HG03103 (cell line): ENCODE results near the gene ADGRG3.

Experiments
- ATAC-seq: cut with Tn5 transposase; IDR thresholded peaks from one replicate; pipeline ENCODE4 v1.9.1; 2021; ENCODE audit warnings: low read depth; ENCODE audit not compliant: unreplicated experiment

ADGRG3 gene

GRCh38 chr16:57694231-57694724 lies 26.2 kb downstream of the ADGRG3 start:
- ATAC-seq = no peak

DNA sequence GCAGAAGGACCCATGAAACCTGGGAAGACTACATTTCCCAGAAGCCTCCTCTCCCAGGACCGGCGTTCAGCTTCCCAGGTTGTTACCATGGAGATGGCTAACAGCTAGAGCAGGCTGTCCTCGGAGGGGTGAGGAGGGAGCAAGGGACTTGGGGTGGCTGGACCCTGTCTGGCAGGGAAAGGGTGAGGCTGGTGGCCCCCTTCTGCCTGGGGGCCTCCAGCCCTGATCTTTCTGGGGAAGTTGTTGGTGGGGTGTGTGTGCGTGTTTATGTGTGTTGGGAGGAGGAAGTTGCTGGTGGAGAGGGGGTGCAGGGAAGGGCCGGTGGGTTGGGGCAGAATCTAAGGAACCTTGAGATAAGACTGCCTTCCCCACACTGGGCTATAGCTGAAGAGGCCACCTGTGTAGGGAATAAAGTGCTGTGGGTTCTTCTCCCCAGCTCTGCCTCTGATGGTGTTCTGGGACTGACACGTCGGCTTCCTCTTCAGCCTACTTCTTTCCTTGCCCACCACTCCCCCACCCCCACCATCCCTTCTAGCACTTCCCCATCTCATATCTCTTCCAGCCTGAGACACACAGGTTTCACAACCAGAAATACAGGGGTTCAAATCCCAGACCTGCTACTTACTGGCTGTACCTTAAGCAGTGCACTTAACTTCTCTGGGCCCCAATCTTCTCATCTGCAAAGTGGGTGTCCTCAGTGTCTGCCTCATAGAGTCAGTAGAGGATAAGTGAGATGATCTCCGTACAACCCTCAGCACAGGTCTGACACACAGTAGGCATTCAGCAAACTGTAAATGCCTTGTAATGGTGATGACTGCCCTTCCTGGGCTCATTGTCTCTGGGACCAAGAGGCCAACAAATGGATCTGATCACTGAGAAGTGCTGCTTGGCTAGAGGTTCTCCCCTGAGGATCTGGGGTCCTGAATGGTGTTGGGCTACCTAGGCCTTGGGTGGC lies 26.9 kb downstream of the ADGRG3 start, which contains the start of gene DRC7:
DRC7 (plus strand) TSS at position 82 of the 955 bp plus-strand sequence. CDS start 3,144 bp downstream, outside the sequence.
- ATAC-seq = no peak

- no peak for ATAC-seq
These were observed 27.6 kb downstream of the ADGRG3 start for GRCh38 chr16:57695680-57696069.

DNA sequence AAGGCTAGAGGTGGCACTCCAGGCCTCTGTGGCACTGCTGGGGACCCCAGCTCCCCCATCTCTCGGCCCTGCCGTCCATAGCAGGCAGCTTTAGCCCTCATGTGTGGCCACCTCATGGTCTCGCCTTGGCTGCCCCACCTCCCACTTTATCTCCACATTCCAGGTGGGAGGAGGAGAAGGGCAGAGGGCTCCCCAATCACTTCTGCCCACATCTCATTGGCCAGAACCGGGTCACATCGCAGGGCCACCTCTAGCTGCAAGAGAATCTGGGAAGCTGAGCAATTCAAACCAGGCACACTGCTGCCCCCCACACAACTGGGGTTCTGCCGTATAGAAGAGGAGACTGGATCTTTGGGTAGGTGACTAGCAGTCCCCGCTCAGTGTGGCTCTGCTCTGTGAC lies 28.1 kb downstream of the ADGRG3 start:
- no peak for ATAC-seq

- no peak for ATAC-seq
These were observed 29.9 kb downstream of the ADGRG3 start for GRCh38 chr16:57697896-57698537.

DNA sequence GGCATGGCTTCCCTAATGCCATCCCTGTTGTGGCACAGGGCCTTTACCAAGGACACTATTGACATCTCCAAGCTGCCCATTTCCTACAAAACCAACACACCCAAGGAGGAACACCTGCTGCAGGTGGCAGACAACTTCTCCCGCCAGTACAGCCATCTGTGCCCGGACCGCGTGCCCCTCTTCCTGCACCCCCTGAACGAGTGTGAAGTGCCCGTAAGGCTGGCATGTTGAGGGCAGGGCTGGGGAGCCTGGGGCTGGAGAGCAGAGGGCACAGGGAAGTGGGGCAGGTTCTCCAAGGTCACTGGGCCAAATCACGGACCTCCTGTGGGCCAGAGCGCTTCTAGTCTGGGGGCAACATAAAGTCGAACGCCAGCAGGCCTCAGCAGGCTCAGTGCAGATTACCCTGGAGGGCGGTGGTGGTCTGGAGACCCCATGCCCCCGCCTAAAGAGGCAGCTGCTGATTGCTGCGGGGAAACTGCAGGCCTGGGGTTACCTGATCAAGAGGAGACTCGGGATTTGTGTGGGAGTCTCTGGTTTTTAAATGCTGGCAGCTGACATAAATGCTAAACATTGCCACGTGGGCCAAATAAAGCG lies 30.8 kb downstream of the ADGRG3 start:
- ATAC-seq = no peak

DNA sequence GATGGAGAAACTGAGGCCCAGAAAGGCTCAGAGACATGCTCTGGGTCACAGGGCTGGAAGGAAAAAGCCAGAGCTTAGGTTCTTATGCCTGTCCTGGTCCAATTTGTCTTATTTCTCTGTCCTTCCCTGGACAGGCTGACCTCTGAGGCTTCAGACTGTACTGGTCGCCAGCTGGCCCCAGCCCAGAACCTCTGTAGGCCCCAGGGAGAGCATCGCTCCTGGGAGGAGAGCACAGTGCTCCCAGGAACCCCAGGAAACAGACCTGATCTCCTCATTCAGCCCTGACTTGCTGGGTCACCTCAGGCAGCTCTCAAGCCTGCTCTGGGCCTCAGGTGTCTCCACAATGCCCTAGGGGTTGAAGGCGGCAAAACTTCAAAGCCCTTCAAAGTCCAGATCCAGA lies 31.4 kb downstream of the ADGRG3 start:
- no peak for ATAC-seq

DNA sequence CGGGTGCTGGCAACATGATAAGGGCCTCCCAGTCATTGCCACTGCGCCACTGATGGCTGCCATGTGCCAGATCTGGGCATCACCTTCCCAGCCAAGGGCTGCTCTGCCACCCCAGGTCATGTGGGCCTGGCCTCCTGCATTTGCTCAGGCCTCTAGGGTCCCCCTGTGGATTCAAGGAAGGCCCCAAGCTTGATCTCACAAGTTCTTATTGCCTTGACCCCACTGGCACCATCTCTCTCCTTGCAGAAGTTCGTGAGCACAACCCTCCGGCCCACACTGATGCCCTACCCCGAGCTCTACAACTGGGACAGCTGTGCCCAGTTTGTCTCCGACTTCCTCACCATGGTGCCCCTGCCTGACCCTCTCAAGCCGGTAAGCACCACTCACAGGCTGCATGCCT lies 31.8 kb downstream of the ADGRG3 start:
- no peak for ATAC-seq

DNA sequence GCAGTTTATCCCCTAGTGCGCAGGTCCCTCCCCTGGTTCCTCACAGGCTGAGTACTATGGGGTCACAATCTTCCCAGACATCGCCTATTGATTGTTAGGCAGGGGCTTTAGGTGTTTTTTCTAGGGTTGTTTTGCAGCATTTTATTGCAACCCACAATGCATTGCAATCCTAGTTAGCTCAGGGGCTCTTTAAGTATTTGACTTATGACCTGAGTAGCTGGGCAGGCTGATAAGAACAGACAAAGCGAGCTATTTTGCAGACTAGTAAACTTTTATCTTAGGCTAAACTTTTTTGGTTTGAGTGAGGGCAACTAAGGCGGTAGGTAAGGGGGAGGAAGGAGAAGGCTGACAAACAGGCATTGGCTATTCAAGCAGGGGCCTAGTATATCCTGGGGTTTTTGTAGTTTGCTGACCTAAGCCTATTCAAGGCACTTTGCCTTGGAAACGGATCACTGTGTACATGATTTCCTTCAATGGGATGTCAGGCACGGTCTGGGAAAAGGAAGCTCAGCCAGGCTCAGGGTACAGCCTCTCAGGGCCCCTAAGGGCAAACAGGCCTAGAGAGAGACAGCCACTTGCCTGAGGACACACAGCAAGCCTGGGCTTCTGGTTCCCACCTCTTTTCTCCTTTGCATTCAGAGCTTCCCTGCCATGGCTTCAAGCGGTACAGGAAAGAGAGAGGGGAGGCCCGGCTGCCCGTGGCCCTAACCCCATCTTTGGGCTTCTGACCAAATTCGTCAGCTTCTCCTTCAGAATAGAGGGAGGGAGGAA lies 32.9 kb downstream of the ADGRG3 start:
- ATAC-seq = no peak

- ATAC-seq = no peak
These were observed 33.8 kb downstream of the ADGRG3 start for GRCh38 chr16:57701759-57702371.

DNA sequence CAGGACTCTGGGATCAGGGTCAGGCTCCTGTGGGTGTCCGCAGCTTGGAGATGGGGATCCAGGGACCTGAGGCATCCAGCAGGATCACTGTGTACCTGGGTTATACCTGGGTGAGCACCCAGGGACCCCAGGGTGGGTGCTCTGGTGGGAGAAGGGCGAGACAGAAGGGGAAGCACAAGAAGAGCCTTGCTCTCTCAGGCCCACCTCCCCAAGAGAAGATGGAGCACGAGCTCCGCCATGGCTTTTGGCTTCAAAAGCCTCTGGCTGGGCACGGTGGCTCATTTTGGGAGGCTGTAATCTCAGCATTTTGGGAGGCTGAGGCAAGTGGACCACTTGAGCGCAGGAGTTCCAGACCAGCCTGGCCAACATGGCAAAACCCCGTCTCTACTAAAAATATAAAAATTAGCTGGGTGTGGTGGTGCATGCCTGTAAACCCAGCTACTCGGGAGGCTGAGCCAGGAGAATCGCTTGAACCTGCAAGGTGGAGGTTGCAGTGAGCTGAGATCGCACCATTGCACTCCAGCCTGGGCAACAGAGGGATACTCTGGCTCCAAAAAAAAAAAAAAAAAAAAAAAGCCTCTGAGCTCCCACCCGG lies 35.4 kb downstream of the ADGRG3 start:
- ATAC-seq = no peak

DNA sequence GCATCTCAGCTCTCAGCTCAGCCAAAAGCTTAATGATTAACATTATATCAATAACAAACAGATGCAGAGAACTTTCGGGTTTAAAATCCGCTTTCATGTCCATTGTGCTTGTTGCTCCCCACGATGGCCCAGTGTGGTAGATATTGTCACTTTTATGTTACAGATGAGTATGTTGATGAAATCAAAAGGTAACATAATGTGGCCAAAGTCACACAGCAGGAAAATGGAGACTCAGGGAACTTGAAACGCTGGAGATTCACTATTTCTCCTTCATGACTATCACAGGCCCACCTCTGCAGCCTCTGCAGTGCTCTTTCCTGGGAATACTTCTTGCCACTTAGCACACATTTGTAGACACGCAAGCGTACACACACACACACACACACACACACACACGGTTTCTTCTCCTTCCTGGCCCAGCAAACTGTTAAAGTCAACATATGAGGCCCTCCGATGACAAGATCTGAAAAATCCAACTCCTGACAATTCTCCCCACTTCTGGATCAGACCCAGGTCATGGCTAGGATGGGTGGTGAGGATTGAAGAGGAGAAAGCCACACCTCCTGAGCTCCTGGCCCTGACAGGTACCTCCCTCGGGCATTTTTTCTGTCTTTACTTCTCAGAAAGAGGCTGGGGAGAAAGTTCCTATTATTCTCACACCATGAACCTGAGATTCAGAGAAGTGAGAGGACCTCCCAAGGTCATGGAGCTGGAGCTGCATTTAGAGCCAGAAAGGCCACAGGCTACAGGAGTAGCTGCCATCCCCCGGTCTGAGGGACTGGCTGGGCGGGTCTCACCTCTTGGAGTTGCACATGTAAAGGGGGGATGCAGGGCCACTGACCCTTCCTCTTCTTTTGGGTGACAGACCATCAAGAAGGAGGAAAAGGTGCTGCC lies 36.2 kb downstream of the ADGRG3 start:
- ATAC-seq = no peak

DNA sequence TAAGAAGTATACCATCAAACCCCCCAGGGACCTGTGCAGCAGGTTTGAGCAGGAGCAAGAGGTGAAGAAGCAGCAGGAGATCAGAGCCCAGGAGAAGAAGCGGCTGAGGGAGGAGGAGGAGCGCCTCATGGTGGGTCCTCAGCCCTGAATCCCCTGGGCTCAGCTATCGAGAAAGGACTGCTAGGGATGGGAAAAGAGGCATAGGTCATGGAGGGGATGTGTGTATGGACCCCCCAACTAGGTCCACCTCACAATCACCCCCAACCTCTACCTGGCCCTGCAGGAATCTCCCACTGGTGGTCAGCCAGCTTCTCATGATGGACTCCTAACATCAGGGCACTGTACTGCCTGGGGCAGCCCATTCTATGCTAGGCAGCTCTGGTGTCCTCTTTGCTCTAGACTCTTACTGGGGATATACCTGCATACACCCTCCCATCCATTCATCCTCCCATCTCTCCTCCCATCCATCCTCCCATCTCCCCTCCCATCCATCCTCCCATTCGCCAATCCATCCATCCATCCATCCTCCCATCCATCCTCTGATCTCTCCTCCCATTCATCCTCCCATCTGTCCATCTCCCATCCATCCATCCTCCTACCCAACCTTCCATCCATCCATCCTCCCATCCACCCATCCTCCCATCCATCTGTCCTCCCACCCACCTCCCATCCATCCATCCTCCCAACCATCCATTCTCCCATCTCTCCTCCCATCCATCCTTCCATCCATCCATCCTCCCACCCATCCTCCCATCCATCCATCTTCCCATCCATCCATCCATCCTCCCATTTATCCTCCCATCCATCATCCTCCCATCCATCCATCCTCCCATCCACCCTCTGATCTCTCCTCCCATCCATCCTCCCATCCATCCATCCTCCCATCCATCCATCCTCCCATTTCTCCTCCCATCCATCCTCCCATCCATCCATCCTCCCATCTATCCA lies 37.1 kb downstream of the ADGRG3 start:
- no peak for ATAC-seq

DNA sequence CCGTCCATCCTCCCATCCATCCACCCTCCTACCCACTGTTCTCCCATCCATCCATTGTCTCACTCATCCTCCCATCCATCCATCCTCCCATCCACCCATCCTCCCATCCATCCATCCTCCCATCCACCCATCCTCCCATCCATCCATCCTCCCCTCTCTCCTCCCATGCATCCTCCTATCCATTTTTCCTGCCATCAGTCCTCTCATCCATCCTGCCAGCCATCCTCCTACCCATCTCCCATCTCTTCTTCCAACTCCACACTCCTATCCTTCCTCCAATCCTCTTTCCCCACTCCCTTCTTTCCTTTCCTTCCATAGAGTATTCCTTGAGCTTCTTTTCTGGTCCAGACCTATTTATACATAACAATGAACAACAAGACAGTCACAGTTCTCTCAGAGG lies 38.6 kb downstream of the ADGRG3 start:
- no peak for ATAC-seq

- no peak for ATAC-seq
These were observed 39.2 kb downstream of the ADGRG3 start for GRCh38 chr16:57707331-57707730.

GRCh38 chr16:57708168-57708567 lies 40.1 kb downstream of the ADGRG3 start:
- ATAC-seq = no peak

GRCh38 chr16:57709663-57710062 lies 41.6 kb downstream of the ADGRG3 start:
- ATAC-seq = no peak

GRCh38 chr16:57711346-57711745 lies 43.2 kb downstream of the ADGRG3 start:
- no peak for ATAC-seq
